ENCODE data around the gene LIPT1.

GRCh38 chr2:99181624-99182000 lies 26.8 kb downstream of the LIPT1 start:
- TF ChIP-seq, protein P1, sequence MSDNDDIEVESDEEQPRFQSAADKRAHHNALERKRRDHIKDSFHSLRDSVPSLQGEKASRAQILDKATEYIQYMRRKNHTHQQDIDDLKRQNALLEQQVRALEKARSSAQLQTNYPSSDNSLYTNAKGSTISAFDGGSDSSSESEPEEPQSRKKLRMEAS (IDR thresholded peaks at IDR 0.05): no peak
- TF ChIP-seq RAD21 (conservative IDR thresholded peaks at IDR 0.05 in 1 of 2, IDR thresholded peaks at IDR 0.05 in 1 of 2) (no peak), CTCF (IDR thresholded peaks at IDR 0.05) (no peak), RFX5 (IDR thresholded peaks at IDR 0.05) (no peak), POLR2A (IDR thresholded peaks at IDR 0.05; ENCODE audit: low read length) (no peak), SREBF2 (IDR thresholded peaks at IDR 0.05) (no peak), POLR2AphosphoS2 (conservative IDR thresholded peaks at IDR 0.05; ENCODE audit: low read length) (no peak), BHLHE40 (IDR thresholded peaks at IDR 0.05; ENCODE audit: low read depth, low read length) (no peak), JUNB (IDR thresholded peaks at IDR 0.05) (no peak), EHMT2 (IDR thresholded peaks at IDR 0.05; ENCODE audit: low read depth) (no peak), JUN (IDR thresholded peaks at IDR 0.05) (no peak), CBX8 (IDR thresholded peaks at IDR 0.05) (no peak)
